GM21825 (cell line): ENCODE measurements around the gene TNRC6C.
"Not testable (repeated sequence)": the region's sequence is repeated elsewhere in the genome, so short reads cannot be mapped to it uniquely, and the experiment has no call there.

Experiments
- ATAC-seq: cut with Tn5 transposase; IDR thresholded peaks from one replicate; pipeline ENCODE4 v1.9.1; 2021; ENCODE audit warnings: mild to moderate bottlenecking, moderate library complexity; ENCODE audit not compliant: unreplicated experiment

The TNRC6C gene

DNA sequence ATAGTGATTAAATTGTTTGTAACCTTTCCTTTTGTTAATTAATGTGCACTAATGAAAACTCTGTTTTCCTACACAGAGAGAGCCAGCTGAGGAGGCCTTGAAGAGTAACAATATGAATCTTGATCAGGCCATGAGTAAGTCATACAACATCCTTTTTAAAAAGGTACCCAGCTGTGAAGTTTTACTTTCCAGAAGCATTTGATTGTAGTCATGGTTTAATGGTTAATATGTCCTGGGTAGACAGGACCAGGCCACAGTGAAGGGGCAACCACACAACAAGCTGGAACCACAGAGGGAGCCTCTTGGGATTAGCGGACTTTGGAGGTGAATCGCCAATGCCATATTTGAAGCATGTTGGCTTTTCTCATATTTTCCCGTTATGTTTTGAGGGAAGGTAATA lies 114.5 kb downstream of the TNRC6C start:
- no peak for ATAC-seq

DNA sequence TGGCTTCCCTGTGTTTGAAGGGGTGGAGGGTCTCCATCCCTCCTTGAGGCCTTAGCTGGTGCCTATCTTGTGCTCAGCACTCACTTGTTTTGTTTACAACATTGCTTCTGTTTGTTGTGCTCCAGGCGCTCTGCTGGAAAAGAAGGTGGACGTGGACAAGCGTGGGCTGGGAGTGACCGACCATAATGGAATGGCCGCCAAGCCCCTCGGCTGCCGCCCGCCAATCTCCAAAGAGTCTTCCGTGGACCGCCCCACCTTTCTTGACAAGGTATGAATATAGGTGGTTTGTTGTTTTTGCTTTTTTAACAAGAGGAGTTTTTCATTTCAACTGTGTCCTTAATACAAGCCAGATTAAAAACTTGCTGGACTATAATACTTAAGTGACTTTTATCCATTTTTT lies 116.5 kb downstream of the TNRC6C start:
- no peak for ATAC-seq

DNA sequence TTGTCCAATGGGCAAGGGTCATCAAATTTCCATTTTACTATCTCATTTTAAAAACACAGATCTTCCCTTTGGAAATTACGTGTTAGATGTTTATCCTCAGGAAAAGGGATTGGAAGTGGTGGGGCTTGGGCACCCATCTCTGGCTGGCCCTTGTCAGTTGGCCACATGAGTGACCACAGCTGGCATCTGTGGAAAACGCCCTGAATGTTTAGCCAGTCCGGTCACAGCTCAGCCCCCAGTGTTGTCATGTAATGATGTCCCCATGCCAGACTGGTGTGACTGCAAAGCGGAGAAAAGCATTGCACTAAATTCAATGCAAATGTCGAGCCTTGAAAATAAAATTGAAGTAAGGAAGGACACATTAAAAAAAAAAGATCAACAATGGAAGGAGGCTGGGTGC lies 117.0 kb downstream of the TNRC6C start:
- ATAC-seq, result no peak

DNA sequence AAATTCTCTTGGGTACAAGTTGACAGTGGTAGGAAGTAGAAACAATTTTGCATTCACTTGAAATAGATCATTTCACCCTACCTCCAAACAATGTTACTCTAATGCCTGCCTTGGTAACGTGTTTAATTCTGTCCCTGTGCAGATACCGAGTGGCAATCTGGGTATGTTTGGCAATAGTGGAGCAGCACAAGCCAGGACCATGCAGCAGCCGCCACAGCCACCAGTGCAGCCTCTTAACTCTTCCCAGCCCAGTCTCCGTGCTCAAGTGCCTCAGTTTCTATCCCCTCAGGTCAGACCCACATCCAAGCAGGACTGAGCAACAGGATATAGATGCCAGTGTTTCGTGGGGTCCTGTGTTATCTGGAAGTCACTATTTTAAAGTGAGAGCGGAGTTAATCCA lies 120.8 kb downstream of the TNRC6C start:
- no peak for ATAC-seq

DNA sequence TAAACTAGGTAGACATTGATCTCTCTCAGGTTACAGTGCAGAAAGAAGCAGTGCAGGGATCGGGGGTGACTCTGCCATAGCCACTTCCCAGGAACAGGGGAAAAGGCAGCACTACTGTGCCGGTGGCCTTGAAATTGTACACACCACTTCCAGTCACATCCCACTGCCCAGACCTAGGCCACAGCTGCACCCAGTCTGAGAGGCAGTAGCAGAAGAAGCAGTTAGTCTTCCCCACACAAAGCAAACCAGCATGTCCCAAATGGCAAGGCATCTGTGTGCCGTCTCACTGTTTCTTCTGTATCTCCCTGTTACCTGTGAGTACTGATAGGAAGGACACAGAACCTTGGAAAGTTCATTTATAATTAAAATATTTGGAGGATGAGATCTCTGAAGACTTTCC lies 123.0 kb downstream of the TNRC6C start:
- ATAC-seq, result no peak

DNA sequence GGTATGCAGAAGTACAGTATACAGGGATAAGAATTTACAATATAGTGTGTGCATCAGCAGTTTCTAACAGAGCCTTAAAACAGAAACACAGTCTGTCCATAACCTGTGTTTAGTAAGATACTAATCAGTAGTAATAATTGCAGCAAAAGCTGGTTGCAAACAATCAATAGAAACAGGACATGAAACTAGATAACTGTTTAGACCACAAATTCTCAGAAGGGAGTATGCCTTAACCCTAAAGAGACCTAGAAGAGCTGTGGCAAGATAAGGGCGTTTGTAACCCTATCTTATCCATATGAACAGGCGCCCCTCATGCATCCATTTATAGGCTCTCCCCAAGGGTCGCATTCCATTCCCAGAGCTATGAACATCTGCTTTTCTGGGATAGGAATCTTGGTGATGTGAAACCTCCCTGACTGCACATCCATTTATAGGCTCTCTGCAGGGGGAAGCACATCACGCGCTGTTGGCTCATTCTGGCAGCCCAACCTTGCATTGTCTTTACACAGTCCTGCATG lies 123.9 kb downstream of the TNRC6C start:
- not testable (repeated sequence) for ATAC-seq

DNA sequence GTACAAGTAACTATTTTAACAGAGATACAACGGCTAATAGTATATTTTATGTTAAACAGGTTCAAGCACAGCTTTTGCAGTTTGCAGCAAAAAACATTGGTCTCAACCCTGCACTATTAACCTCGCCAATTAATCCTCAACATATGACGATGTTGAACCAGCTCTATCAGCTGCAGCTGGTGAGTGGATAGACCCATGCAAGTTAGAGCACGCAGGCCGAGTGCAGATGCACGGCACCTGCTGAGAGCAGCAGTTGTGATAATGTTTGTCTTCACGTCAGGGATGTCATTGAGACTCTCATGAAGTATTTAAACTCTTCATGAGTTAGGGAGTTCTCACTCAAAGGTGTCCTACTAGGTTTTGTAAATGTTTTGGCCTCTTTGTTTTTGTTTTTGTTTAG lies 124.5 kb downstream of the TNRC6C start:
- ATAC-seq, result no peak

DNA sequence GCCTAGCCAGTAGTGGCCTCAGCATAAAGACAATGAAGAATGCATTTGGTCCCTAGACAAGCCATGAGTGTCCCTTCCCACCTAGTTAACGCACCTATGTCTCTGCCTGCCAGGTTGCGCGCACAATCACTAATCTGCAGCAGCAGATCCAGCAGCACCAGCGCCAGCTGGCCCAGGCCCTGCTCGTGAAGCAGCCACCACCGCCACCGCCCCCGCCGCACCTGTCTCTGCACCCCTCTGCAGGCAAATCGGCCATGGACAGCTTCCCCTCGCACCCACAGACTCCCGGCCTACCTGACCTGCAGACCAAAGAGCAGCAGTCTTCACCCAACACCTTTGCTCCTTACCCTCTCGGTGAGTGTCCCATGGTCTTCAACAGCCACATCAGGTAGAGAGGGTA lies 128.2 kb downstream of the TNRC6C start:
- no peak for ATAC-seq

DNA sequence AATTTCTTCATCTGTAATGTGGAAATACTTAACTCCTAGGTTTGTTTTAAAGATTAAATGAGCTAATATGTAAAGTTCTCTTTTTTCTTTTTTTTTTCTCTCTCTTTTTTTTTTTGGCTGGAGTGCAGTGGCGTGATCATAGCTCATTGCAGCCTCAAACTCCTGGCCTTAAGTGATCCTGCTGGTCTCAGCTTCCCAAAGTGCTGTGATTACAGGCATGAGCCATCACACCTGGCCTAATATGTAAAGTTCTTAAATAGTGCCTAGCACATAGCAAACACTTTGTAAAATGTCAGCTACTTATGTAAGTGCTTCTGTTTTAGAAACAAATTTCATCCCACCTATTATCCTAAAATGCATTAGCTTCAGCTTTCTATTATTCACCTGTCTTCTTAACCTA lies 130.0 kb downstream of the TNRC6C start:
- ATAC-seq, result no peak

DNA sequence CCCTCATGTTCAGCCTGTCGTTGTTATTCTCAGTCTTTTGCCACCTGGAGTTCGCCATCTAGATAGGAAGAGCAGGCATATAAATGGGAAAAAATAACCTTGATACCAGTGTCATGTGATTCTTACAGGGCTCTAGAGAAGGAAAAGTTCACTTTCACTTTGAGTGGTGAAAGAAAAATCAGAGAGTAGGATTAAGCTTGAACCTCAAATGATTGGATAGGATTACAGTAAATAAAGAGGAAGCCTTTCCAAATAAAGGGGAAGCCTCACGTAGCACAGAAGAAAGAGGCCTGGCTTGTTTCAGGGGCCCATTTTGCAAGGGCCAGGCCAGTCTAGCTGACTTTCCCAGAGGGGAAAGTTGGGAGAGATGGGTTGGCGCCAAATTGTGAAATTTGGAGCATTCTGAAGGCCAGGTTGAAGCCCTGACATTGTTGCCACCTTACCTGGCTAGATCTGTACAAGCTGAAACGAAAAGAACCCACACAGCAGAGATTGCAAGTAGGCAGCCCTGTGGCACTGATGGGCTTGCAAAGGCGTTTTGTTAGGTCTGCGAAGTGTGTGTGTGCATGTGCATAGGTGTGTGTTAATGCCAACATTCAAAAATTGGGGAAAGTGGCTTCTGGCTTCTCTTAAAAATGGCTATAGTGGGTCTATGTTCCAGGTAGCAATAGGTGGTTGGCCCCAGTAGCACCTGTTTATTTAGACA lies 131.2 kb downstream of the TNRC6C start:
- ATAC-seq, result no peak

DNA sequence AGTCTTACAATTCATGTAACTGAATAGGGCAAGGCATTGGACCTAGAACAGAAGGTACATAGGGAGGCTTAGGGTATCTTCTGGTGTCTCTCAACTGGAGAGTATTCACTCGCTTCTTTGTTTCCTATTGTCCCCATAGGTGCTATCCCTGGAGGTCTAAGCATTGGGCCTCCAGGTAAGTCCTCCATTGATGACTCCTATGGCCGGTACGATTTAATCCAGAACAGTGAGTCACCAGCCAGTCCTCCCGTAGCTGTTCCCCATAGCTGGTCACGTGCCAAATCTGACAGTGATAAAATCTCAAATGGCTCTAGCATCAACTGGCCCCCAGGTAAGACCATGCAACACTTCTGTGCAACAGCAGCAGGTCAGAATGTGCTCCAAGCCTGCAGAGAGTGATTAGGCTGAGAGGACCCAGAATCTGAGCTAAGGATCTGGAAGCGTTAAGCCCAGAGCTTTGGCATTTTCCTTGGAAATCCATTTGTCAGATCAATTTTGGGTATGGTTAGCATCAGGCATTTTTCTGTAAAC lies 134.4 kb downstream of the TNRC6C start:
- ATAC-seq, result no peak

DNA sequence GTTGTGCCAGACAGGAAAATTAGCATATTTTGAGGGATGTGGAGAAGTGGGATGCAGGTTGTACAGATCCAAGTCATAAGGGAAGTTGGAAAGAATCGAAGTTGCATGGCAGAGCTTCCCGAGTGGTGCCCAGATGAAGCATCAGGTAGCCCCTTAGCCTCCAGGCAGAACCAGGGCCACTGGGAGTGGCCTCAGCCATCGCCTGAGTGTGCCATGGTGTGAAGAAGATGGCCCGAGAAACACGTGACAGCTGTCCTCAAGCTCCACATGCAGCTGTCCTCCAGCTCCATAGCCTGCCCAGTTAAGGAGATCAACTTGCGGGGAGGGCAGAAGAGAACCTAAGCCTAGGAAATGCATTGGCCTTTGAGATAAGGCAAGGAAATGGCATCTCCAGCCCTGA lies 136.5 kb downstream of the TNRC6C start:
- ATAC-seq, result no peak

DNA sequence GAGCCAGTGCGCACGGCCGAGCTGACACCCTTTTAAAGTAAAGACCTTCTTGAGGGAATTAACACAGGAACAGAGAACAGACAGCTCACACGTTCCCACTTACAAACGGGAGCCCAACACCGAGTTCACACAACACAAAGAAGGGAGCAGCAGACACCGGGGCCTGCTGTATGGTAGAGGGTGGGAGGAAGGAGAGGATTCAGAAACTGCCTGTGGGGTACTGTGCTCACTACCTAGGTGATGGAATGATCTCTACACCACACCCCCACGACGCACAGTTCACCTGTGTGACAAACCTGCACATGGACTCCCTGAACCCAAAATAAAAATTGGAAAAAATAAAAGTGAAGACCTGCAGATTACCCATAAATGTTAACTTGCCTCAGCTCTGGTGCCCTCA lies 137.6 kb downstream of the TNRC6C start:
- ATAC-seq, result no peak

DNA sequence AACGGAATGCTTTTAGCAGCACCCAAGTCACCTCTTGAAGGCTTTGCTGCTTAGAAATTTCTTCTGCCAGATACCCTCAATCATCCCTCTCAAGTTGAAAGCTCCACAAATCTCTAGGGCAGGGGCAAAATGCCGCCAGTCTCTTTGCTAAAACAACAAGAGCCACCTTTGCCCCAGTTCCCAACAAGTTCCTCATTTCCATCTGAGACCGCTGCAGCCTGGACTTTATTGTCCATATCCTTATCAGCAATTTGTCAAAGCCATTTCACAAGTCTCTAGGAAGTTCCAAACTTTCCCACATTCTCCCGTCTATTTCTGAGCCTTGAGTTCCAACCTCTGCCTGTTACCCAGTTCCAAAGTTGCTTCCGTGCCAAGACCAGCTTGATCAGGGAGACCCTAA lies 142.6 kb downstream of the TNRC6C start:
- ATAC-seq, result no peak

DNA sequence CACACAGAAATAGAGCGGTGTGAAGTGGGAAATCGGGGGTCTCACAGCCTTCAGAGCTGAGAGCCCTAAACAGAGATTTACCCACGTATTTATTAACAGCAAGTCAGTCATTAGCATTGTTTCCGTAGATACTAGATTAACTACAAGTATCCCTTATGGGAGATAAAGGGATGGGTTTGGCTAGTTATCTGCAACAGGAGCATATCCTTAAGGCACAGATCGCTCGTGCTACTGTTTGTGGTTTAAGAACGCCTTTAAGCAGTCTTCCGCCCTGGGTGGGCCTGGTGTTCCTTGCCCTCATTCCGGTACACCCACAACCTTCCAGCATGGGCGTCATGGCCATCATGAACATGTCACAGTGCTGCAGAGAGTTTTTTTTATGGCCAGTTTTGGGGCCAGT lies 143.0 kb downstream of the TNRC6C start:
- no peak for ATAC-seq

DNA sequence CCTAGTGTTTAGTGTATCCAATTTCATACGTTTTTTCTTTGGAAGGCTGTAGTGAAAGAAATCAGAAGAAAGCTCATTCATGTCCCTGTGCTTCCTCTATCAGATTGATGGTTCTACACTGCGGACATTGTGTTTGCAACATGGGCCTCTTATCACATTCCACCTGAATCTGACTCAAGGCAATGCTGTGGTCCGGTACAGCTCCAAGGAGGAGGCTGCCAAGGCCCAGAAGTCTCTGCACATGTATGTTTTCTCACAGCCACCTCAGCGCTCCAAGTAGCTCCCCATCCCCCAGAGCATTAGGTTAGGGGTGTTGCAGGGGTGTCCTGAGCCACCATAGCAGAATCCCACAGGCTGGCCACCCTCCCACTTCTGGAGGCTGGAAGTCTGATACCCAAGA lies 144.8 kb downstream of the TNRC6C start:
- no peak for ATAC-seq

DNA sequence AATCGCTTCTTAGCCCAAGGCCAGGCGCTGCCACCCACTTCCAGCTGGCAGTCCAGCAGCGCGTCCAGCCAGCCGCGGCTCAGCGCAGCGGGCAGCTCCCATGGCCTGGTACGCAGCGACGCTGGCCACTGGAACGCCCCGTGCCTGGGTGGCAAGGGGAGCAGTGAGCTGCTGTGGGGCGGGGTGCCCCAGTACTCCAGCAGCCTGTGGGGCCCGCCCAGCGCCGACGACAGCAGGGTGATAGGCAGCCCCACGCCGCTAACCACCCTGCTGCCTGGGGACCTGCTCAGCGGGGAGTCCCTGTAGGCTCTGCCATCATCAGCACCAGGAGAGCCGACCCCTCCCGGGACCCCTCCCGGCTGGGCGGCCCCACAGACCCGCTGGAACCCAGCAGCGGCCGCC lies 146.0 kb downstream of the TNRC6C start:
- ATAC-seq, result no peak

DNA sequence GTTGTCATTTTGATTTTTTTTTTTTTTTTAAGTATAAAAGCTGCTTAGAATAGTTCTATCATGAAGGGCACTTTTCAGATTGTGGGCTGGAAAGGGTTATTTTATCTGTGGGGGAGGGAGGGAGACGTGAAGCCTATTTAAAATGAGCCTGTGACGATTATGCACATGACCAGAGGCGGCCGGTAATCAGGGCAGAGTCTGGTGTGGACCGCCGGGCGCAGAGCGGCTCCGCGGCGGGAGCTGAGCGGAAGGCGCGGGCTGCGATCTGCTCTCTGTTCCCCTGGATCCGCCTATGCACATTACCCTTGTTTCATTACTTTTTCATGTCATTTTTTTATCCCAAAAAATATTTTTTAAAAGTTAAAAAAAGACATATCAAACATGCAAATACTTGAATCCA lies 146.6 kb downstream of the TNRC6C start:
- no peak for ATAC-seq

DNA sequence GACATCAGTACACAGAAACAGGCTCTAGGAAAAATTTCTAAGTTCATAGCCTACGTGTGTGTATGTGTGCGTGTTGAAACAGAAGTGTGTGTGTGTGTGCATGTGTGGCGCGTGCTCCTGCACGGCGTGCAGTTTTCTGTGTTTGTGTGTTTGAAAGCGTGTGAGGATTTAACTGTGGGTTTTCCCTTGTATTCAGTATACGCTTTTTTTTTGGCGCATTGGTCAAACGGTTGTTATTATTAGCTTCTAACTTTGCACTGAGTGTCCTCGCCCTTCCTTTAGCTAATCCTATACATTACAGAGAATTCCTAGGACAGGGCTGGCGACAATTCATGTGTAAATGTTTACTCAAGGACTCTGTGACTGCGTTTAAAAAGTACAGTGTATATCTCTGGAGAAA lies 147.0 kb downstream of the TNRC6C start:
- ATAC-seq, result no peak

DNA sequence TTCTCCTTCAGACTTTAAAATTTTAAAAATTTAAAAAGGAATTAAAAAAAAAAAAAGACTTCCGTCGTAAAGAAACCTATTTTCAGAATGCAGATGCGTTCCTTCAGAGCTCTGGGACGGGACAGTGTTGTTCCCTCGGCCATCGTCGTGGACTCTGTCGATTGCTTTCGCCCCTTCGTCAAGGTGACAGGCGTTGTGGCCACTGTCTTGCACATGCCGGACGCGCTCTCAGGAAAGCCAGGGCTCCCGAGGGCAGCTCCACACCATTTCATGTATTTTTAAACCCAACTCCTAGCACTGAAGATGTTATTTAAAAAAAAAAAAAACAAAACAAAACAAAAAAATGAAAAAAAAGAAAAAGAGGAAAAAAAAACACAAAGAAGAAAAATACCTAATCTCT lies 147.7 kb downstream of the TNRC6C start:
- ATAC-seq, result no peak

DNA sequence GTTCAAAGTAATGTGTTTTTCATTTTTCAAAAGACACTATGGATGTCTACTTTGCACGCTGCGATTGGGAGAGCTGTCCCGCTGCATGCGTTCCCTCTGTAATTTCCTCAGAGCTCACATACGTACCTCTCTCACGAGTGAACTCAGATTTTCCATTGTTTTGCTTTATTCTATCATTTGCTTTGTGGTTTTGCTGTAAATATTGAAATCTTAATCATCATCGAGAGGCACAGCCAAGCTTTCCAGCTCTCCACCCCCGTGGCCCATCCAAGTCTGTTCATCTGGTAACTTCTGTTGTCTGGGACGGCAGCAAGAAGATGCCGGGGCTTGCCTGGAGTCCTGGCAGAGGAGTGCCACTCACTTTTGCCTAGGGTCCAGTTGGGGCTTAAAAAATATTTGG lies 149.0 kb downstream of the TNRC6C start:
- no peak for ATAC-seq

DNA sequence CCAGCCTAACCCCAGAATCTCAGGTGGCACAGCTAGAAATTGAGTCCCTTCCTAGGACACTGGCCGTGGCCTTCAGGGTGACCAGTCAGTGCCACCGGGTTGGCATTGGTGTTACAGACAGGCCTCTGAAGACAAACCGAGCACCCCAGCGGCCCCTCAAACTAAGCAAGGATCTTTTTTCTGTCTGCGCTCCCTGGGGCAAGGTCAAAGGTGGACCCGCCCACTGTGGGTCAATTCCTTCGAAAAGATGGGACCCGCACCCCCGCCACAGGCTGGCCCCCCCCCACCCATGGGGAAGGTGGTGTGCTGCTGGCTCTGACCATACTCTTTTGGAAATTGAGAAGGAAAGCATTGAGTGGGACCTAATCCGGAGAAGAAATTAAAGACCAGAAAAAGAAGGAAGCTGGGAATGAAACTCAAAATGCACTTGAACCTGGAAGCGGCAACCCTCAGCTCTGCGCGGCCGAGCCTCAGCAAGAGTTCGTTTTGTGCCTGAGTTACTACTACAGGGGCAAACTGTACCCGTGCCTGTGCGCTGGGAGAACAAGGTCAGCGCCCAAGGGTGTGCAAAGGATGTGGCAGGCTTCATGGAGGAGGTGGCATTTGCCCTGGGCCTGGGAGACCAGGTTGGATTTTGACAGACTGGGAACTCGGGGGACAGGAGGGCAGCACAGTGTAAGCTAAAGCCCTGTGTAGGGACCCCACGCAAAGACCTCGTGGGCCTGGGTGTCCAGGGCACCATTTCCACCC lies 149.6 kb downstream of the TNRC6C start:
- no peak for ATAC-seq
